K562 (cell line): ENCODE data around the gene MORC1. TPM values are rescaled to one million over a fixed set of nuclear protein-coding genes. Genes with fewer than 3 reads are reported as not detected.
A peak's percentile ranks its signal among the peaks of the same experiment; 100 is the strongest.

ENCODE experiments used
- ATAC-seq: fragments of 200-7000 bp; cut with Tn5 transposase; 3 replicates; pipeline ENCODE4 v1.9.1; 2020; ENCODE audit warnings: moderate library complexity
- BruUV-seq: library from RNA; stranded (reverse); fragments of 400-500 nt; replicated peaks from 2 replicates; lab custom pipeline; 2021; lab: Mats Ljungman, UMichigan
- CTCF ChIA-PET: fragments of 300-600 bp; formaldehyde crosslinking; extraction: SDS; loops from one replicate; lab custom pipeline; 2021; ENCODE audit warnings: low intra/inter-chr PET ratio; lab: Yijun Ruan, JAX
- POLR2A ChIA-PET: fragments of 300-600, 350-650 bp; sonication (Branson Sonifier 250); formaldehyde crosslinking; extraction: SDS; loops from one replicate; lab custom pipeline; 2021; ENCODE audit warnings: antibody characterized with exemption, inconsistent platforms; lab: Yijun Ruan, JAX
- DNase-seq, 4 experiments: peaks; one replicate each; pipeline versions ENCODE4 v3.0.0 to v3.0.0-alpha.2; 2011 to 2018; ENCODE audit warnings: low spot score in 3 of 4, mixed read lengths in 3 of 4; ENCODE audit errors: extremely low read depth in 1 of 4
- FAIRE-seq: peaks from 2 replicates; lab custom pipeline; 2011; peaks lifted over from hg19 to GRCh38; lab: Jason Lieb, UNC
- H2AFZ ChIP-seq: 2 replicates; pipeline ENCODE4 v1.6.0; 2011; ENCODE audit warnings: low read depth, low read length, control low read depth, inconsistent platforms
- H3K27ac ChIP-seq: fragments of 200-600 bp; 3 replicates; pipeline ENCODE4 v1.8.0; 2011; ENCODE audit warnings: low read depth, mild to moderate bottlenecking, control low read depth, inconsistent platforms, low read length, moderate library complexity, mixed read lengths; ENCODE audit errors: extremely low read depth
- H3K27me3 ChIP-seq, 2 experiments: fragments of 300-600 bp in 1 of 2; 2 replicates in 1 of 2; 3 replicates in 1 of 2; pipeline versions ENCODE4 v1.6.0 to v1.8.0; 2011; ENCODE audit warnings: inconsistent platforms in 2 of 2, low read length in 2 of 2, mild to moderate bottlenecking in 1 of 2, mixed read lengths in 1 of 2, moderate library complexity in 1 of 2; ENCODE audit not compliant: control insufficient read depth in 2 of 2, insufficient read depth in 2 of 2
- H3K36me3 ChIP-seq: fragments of 300-600 bp; 3 replicates; pipeline ENCODE4 v1.8.0; 2011; ENCODE audit warnings: mild to moderate bottlenecking, low read length, inconsistent platforms; ENCODE audit not compliant: control insufficient read depth, insufficient read depth
- H3K4me1 ChIP-seq, 2 experiments: fragments of 200-600 bp in 1 of 2; replicated peaks in 1 of 2; 2 replicates in 1 of 2; 3 replicates in 1 of 2; pipeline versions ENCODE4 v1.5.1 to v1.8.0; 2011; ENCODE audit warnings: inconsistent platforms in 2 of 2, low read length in 2 of 2, mild to moderate bottlenecking in 1 of 2, mixed read lengths in 1 of 2, moderate library complexity in 1 of 2; ENCODE audit not compliant: control insufficient read depth in 2 of 2, insufficient read depth in 2 of 2
- H3K4me2 ChIP-seq: 2 replicates; pipeline ENCODE4 v1.6.1; 2011; ENCODE audit warnings: low read length, control low read depth, inconsistent platforms, mixed read lengths; ENCODE audit not compliant: insufficient read depth
- H3K4me3 ChIP-seq: fragments of 200-600 bp; sonication (generic), shearing (Covaris generic); 2 replicates; pipeline ENCODE4 v1.5.1; 2016; ENCODE audit warnings: control low read depth, inconsistent platforms
- H3K79me2 ChIP-seq: fragments of 200-600 bp; 3 replicates; pipeline ENCODE4 v1.8.0; 2011; ENCODE audit warnings: low read length, inconsistent platforms; ENCODE audit not compliant: control insufficient read depth, insufficient read depth
- H3K9ac ChIP-seq, 2 experiments: 2 replicates each; pipeline versions ENCODE4 v1.6.0 to v1.6.1; 2011; ENCODE audit warnings: low read depth in 2 of 2, low read length in 2 of 2, control low read depth in 1 of 2, inconsistent platforms in 1 of 2, mild to moderate bottlenecking in 1 of 2, mixed read lengths in 1 of 2; ENCODE audit not compliant: insufficient read depth in 1 of 2
- H3K9me1 ChIP-seq: one replicate; pipeline ENCODE4 v1.6.0; 2011; ENCODE audit warnings: inconsistent platforms, mild to moderate bottlenecking, low read length, moderate library complexity; ENCODE audit not compliant: control insufficient read depth, insufficient read depth
- H3K9me3 ChIP-seq: replicated peaks from 2 replicates; pipeline ENCODE4 v1.5.1; 2011; ENCODE audit warnings: low read depth, low read length, inconsistent platforms; ENCODE audit not compliant: control insufficient read depth, insufficient read depth
- H4K20me1 ChIP-seq: replicated peaks from 2 replicates; pipeline ENCODE4 v1.6.1; 2011; ENCODE audit warnings: low read length, inconsistent platforms, mixed read lengths; ENCODE audit not compliant: control insufficient read depth, insufficient read depth
- ATF7 ChIP-seq: fragments of 450-650 bp; IDR thresholded peaks from 2 replicates; pipeline ENCODE4 v1.7.1; 2014; ENCODE audit warnings: mild to moderate bottlenecking, moderate library complexity
- WGBS: fragments of 100-300 bp; shearing (Covaris generic); methylation state at CpG from one replicate; pipeline ENCODE4 v1.1.6; 2016; ENCODE audit warnings: low coverage, mixed read lengths; ENCODE audit not compliant: insufficient coverage; ENCODE audit errors: missing lambda C conversion rate; 5-methylcytosine and 5-hydroxymethylcytosine counted together
- in situ Hi-C: fragments of 300-500 bp; cut with MboI; formaldehyde crosslinking; loops from 4 replicates; pipeline ENCODE4 v1.15.0; 2018; ENCODE audit warnings: inconsistent platforms, mixed read lengths
- intact Hi-C: fragments of 100-400 bp; cut with micrococcal nuclease; formaldehyde crosslinking; loops from 2 replicates; pipeline ENCODE4 v1.14.2; 2022
- polyA plus RNA-seq, 8 experiments: library from polyadenylated mRNA; depleted of rRNA in 4 of 8; stranded (reverse) in 5 of 8; unstranded in 3 of 8; fragments of >200 nt; fragmentation: Nextera tagmentation in 2 of 8; fragmentation: Illumina TruSeq in 1 of 8; extraction: Ambion mirVana in 2 of 8; extraction: Trizol in 1 of 8; gene quantifications; 2 replicates each; pipeline versions ENCODE4 v1.2.1 to v1.2.3, GENCODE V29; 2011 to 2014; ENCODE audit warnings: inconsistent platforms in 1 of 8, missing spikeins in 1 of 8
- total RNA-seq, 7 experiments: library from RNA; depleted of rRNA in 6 of 7; stranded (reverse); fragments of >200 nt in 6 of 7; fragmentation: Illumina TruSeq in 2 of 7; extraction: Trizol in 2 of 7; gene quantifications; 2 replicates each; pipeline versions ENCODE4 v1.2.1 to v1.2.3, GENCODE V29; 2011 to 2021; ENCODE audit warnings: low replicate concordance in 1 of 7
- TF ChIP-seq, protein P1 (sequence below), 2 experiments: fragments of 450-650 bp in 1 of 2; sonication (generic) in 1 of 2; formaldehyde crosslinking in 1 of 2; IDR thresholded peaks in 1 of 2; conservative IDR thresholded peaks in 1 of 2; 2 replicates each; pipeline versions ENCODE4 v1.6.1 to v1.8.1; 2016 to 2023; ENCODE audit warnings: mild to moderate bottlenecking in 2 of 2, moderate library complexity in 2 of 2, inconsistent platforms in 1 of 2, missing genetic modification reagents in 1 of 2
- TF ChIP-seq, protein P2 (sequence below), 3 experiments: IDR thresholded peaks in 2 of 3; conservative IDR thresholded peaks in 1 of 3; 2 replicates each; pipeline ENCODE4 v1.5.1; 2011 to 2012; ENCODE audit warnings: low read length in 3 of 3, mild to moderate bottlenecking in 3 of 3, control low read depth in 2 of 3, improper control_type of control experiment in 1 of 3, inconsistent platforms in 1 of 3, low read depth in 1 of 3, mixed read lengths in 1 of 3, moderate library complexity in 1 of 3; ENCODE audit not compliant: insufficient read depth in 2 of 3

MORC1 gene
- total and polyA plus RNA-seq, 9 of the 15 experiments (the other 6 are each of a cell fraction or from before 2014, with no cell fraction given) = 0.08 to 0.41 (median 0.30) TPM; not detected in 1

DNA sequence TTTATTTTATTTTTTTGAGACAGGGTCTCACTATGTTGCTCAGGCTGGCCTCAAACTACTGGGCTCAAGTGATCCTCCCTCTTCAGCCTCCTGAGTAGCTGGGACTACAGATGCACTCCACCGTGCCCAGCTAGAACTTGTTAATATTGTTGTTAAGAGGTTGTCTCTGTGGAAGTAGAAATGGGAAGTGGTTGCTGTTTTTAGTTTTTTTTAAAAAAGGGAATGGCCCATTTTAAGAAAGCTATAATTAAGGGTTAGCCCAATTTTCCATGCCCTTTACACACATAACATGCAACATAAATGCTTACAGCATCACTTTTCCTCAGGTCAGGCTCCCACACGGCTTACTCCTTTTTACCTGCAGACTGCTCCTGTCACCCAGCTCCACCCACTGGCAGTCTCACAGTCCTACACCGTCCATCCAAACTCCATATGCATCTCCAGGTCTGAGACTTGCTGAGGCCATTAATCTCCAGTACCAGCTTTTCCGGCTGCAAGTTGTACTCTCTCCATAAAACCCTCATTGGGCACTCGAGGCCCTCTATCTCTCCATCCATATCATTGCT is 19.8 kb downstream of the MORC1 start:
- Histone ChIP-seq H3K4me1 (no peaks in the 10 kb centered on the region), H3K79me2 (no peaks in the 10 kb centered on the region), H3K4me3 (no peak overlapping the region), H3K27ac (no peak overlapping the region), H3K9me3 (no peaks in the 10 kb centered on the region), H4K20me1 (no peaks in the 10 kb centered on the region), H3K36me3 (no peaks in the 10 kb centered on the region), H3K27me3 (no peaks in the 10 kb centered on the region), H3K4me2 (no peak overlapping the region), H2AFZ (no peak overlapping the region), H3K9me1 (no peaks in the 10 kb centered on the region), H3K9ac (no peak overlapping the region)
- POLR2A ChIA-PET = no interaction called here
- CTCF ChIA-PET = no interaction called here
- 0% methylated on average over 3 of the region's 5 CpGs for WGBS
- no TSS peak for BruUV-seq
- FAIRE-seq (no peak), ATAC-seq (peak; percentile 79), DNase-seq (peak in 3 of 4 experiments; percentile 7 to 13 (median 12))
- TF ChIP-seq, protein P1, sequence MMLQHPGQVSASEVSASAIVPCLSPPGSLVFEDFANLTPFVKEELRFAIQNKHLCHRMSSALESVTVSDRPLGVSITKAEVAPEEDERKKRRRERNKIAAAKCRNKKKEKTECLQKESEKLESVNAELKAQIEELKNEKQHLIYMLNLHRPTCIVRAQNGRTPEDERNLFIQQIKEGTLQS (IDR thresholded peaks at IDR 0.05) = no peak
- TF ChIP-seq, protein P1 (CRISPR knock-in tag; conservative IDR thresholded peaks at IDR 0.05) = no peak
- TF ChIP-seq ATF7 = no peak
- TF ChIP-seq, protein P2, sequence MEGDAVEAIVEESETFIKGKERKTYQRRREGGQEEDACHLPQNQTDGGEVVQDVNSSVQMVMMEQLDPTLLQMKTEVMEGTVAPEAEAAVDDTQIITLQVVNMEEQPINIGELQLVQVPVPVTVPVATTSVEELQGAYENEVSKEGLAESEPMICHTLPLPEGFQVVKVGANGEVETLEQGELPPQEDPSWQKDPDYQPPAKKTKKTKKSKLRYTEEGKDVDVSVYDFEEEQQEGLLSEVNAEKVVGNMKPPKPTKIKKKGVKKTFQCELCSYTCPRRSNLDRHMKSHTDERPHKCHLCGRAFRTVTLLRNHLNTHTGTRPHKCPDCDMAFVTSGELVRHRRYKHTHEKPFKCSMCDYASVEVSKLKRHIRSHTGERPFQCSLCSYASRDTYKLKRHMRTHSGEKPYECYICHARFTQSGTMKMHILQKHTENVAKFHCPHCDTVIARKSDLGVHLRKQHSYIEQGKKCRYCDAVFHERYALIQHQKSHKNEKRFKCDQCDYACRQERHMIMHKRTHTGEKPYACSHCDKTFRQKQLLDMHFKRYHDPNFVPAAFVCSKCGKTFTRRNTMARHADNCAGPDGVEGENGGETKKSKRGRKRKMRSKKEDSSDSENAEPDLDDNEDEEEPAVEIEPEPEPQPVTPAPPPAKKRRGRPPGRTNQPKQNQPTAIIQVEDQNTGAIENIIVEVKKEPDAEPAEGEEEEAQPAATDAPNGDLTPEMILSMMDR (IDR thresholded peaks at IDR 0.05 in 2 of 3, conservative IDR thresholded peaks at IDR 0.05 in 1 of 3; ENCODE audit: insufficient read depth in 2 of 3, low read depth in 1 of 3, low read length in 3 of 3) = peak; percentile 25 to 34 (median 31); a peak in 3 of 6 replicates
- intact Hi-C loops = no loop called here
- in situ Hi-C loops = no loop called here
